ENCODE measurements around the gene ARGLU1.
A peak's percentile ranks its signal among the peaks of the same experiment; 100 is the strongest.

The ARGLU1 gene

GRCh38 chr13:106537521-106537920 lies 30.4 kb downstream of the ARGLU1 start:
- no peak for DNase-seq

DNA sequence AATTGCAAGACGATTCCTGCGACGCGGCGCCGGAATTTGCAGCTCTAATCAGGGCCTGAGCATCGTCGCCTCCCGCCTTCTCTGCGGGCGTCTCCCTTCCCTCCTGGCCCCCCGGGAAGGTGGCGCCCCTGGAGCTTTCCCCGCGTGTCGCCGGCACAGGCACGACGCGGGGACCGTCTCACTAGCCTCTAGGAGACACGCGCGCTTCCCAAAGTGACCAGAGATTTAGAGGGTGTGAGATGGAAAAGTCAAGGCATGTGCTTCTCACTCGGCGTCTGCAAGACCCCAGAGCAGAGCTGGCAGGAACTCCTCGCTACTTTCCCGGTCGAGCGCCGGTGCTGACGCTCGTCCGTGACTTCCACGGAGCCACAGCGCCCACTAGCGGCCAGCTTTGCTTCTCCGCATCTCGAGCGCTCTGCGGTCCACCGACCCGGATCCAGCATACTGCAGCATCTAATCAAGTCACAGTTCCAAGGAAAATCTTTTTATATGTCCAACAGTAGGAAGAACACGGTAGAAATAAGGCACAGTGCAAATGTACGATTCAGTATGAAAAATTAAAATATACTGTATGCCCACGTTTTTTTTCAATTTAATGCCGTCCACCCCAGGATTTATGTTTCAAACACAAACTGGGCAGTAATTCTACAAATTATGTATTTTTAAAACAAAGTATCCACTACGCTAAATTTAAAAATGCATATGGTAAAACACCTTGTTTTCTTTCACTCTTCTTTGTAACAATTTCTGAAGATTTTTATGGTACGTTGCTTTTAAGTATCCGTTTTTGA lies 31.5 kb downstream of the ARGLU1 start:
- peak; percentile 92 to 95 for DNase-seq

DNA sequence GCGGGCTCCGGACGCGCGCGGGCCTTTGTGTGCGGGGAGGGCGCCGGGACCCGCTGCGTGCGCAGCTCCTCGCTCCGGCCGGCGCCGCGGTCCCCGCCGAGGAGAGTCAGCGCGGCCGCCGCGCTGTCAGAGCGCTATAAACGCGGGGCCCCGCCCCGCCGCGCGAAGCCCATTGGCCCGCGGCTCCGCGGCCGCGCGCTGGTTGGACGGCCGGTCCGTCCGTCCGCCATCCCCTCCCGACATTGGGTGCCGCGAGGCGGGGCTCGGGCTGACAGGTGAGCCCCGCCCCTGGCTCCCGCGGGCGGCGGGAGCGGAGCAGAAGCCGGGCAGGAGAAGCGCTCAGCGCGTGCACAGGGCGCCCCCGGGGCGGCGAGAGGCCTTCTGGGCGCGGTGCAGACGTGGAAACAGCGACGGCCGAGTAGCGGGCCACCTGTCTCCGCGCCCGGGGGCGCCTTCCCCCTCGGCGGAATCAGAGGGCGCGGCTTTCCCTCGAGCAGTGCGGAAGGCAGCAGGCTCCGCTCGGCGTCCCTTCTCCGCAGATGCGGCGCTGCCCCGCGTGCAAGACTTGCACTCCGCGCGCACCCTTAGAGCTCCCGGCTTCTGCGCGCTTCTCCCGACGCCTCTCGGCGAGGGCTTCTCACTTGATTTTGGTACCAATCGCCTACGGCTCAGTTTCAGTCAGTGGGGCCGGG lies 32.2 kb downstream of the ARGLU1 start, which contains the start of gene EFNB2:
Gene EFNB2 (minus strand): TSS at position 111 of the 692 bp plus-strand sequence. CDS start 698 bp downstream, outside the sequence.
- DNase-seq = peak; percentile 86 to 88

GRCh38 chr13:106534639-106535551 lies 33.0 kb downstream of the ARGLU1 start:
- DNase-seq = peak; percentile 22 to 27

GRCh38 chr13:106533943-106534638 lies 33.8 kb downstream of the ARGLU1 start:
- peak; percentile 22 to 25 for DNase-seq

- DNase-seq = peak; percentile 19 to 27
Observed at GRCh38 chr13:106533101-106533942, 34.6 kb downstream of the ARGLU1 start.

DNA sequence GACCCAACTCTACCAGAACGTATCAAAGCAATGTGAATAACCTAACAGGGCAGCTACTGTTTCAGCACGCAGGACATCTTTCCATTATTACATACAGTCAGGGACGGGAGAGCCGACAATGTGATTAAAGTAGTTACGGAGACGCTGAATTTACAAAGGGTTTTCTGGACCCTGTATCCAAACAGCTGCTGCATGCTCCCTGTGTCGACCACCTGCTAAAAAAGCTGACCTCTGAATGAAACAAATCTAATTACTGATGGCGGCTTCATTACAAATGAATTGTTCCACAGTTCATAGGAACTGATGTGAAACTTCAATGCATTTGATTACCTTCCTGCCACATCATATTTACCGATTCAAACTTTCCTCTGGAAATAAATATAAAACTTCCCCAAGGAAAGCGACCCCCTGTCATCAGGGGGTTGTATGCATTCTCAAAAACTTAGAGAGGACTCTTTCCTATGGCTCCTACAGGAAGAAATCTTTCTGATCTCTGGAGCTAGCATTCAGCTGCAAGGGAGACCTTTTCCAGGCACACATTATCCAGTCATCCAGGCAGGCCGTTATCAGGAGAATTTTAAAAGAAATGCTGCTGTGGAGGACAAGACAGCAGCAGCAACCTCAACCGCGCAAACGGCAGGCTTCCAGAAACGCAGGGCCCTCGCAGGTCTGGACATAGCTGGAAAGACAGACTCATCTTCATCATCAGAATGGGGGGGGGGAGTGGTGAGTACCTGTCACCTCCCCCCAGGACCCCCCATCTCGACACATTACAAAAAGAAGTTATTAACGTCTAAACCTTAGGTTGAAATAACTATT lies 35.6 kb downstream of the ARGLU1 start:
- no peak for DNase-seq

DNA sequence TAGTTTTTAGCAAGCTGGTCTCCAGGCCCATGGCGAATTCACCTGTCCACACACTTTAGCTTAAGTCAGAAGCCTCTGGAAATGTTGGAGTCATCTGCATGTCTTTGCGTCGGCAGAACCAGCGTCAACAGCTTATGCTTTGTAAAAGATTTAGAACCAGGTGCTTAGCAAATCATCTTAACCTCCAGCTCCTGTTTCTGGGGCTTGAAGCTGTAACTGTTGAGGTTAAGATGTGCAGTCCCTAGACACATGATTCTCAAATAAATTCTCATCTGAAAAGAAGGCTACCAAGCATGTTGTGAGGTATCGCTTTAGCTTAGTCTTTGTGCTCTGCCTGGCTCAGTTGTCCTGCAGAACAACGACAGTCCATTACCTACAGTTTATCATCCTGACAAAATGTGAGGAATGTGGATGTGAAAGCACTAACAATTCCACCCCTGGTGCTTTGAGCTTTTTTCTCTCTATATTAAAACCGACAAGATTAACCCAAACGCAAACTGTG lies 36.9 kb downstream of the ARGLU1 start:
- DNase-seq = no peak

GRCh38 chr13:106530171-106530851 lies 37.6 kb downstream of the ARGLU1 start:
- no peak for DNase-seq

- DNase-seq = no peak
Observed at GRCh38 chr13:106529415-106530170, 38.3 kb downstream of the ARGLU1 start.

- no peak for DNase-seq
Observed at GRCh38 chr13:106528718-106529414, 39.1 kb downstream of the ARGLU1 start.

- no peak for DNase-seq
Observed at GRCh38 chr13:106527826-106528225, 40.1 kb downstream of the ARGLU1 start.

GRCh38 chr13:106527445-106527801 lies 40.5 kb downstream of the ARGLU1 start:
- no peak for DNase-seq

DNA sequence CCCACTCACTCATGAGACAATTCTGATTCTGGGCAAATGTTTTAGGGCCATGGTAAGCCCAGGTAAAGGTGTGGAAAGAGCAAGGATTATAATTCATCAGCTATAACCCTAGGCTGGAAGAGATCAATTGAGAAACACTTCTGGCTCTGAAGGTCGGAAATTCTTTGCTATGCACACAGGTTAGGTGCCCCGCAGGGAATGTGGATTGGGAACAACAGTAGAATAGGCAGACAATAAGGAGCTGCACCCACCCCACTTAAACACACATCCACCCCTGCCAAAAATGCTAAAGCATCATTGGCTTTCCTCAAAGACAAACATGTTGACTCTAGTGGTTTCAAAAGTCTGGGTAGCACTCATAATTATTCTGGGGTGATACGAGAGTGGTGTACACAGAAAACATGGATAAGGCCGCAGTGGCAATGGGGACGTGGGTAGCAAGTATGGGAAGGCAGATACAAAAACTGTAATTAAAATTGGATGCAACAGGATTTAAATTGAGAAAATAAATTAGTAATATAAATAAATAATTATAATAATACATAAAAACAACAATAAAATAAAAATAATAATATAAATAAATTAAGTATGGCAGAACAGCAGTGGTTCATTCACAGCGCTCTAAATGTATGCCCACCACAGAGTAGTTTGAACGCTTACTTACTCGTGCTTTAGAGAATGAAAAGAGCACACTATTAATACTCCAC lies 41.0 kb downstream of the ARGLU1 start:
- DNase-seq = no peak

DNA sequence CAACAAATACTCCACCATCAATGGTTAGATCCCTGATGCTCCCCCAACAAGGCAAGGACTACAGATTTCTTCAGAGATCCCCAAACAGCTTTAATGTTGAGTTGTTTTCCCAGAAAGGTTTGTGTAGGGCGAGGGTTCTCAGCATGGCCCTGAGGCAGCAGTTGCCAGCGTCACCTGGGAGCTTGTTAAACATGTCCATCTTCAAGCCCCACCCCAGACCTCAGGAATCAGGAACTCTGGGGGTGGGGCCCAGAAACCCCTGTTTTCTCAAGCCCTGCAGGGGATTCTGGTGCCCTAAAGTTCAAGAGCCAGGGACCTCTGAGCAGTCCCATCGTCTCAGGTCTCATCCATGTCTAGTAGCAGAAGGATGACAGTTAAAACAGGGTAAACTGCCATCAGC lies 42.1 kb downstream of the ARGLU1 start:
- DNase-seq = no peak

DNA sequence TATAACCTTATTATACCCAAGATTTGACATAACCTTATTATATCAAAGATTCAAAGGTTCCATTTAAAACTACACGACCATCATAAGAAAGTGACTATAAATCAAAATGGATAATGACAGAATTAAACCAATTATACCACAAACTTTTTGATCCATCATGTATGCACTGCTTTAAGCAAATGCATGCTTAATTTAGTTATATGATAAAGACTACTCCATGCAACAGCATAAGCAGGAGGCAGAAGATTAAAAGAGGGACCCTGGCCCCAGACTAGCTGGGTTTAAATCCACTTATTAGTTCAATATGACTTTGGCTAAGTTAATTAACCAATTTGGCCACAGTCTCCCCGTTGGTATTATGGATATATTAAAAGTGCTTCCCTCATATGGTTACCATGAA lies 43.8 kb downstream of the ARGLU1 start:
- no peak for DNase-seq

DNA sequence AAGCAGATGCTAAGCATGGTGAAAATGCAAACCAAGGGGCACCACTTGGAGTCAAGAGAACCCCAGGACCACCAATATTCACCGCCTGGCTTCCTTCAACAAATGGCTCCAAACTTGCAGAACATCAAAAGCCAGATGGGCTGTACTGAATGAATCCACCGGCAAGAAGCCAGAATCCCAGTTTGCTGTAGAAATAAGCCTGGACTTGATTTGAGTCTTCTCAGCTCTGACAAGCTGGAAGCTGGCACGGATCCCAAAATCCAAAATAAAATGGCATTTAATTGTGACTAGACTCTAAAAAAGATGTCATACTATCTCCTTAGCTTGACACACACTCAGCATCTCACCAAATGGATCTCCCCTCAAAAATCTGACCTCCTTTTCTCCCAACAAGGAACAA lies 44.4 kb downstream of the ARGLU1 start:
- DNase-seq = no peak

All from stimulated activated CD4-positive, alpha-beta T cell treated with anti-CD3 and anti-CD28 coated beads, Interleukin-2, amount 100 ng/mL, for 24 hours (primary cell).